SW480 (cell line): ENCODE results near the gene APOL3.
A peak's percentile ranks its signal among the peaks of the same experiment; 100 is the strongest.
"Not testable (repeated sequence)": the region's sequence is repeated elsewhere in the genome, so short reads cannot be mapped to it uniquely, and the experiment has no call there.

ENCODE experiments used
- DNase-seq: peaks from one replicate; pipeline ENCODE4 v3.0.0-alpha.2; 2016; ENCODE audit warnings: low spot score

The APOL3 gene

DNA sequence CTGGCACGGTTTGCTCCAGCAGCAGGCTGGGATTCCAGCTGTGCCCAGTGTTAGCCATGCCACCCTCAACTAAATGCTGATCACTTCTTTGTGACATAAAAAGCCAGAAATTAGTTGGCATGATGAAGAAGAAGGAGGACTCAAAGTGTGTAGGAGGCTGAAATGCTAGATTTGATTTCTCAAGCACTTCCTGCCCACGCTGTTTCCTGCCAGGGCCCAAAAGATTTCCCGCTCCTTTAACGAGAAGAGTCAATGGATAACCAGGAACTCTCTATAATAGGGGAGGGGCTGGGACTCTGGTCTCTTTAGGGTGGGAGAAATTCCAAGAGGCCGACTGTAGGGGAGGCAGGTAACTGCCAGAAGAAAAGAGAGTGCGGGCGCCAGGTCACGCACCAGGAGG, 26.4 kb downstream of the APOL3 start:
- DNase-seq = no peak

DNA sequence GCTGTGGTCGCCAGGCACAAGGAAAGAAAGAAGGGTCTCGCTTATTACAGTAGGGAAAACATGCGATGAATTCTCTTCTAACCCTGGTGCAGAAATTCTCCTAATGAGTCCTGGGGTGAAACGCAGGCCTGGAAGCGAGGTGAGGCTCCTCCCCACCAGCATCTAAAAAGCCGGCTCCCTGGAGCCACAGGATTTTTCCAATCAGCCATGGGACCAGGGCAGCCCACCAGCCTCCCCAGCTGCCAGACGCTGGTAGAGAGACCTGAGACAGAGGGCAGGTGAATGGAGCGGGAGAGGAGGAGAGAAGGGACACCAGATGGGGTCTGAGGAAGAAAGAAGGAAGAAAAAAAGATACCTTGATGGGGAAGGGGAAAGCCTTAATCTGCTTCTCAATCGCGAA, 28.6 kb downstream of the APOL3 start:
- DNase-seq = no peak

DNA sequence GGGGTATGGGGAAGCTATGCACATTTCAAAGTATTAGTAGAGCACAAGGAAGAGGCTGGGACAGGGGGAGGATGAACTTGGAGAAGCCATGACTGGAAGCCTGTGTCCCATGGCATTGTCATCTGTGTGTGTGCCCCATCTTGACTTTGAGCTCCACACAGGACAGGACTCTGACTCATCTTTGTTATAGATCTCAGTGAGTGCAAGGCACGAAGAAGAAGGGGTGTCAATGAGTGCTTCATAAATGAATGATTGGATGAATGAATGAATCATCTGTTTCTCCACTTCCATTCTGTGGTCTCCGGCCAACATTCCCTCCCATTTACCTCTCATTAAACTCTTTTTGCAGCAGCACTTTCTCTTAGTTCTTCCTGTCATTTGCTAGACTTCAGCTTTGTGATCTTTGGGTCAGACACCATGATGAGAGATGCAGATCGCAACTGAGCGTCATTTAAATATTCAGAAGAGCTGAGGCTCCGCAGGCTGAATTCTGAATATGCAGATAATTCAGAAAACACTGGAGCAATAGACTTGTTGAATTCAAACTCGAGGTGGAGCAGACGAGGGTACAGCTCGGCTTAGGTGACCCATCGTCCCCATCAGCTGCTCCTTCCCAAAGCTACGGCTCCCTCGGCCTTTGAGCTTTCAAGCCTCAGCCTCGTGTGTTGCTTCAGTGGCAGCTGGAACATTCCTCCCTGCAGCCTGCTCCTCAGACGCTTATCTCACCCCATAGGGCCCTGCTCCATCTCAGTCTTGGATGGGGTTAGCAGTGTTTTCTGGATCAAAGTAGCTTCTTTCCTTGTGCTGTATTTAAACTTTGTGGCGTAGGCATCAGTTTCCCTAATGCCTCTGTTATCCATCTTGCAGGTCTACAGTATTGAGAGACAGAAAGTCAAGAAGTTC, 30.8 kb downstream of the APOL3 start:
- no peak for DNase-seq

DNA sequence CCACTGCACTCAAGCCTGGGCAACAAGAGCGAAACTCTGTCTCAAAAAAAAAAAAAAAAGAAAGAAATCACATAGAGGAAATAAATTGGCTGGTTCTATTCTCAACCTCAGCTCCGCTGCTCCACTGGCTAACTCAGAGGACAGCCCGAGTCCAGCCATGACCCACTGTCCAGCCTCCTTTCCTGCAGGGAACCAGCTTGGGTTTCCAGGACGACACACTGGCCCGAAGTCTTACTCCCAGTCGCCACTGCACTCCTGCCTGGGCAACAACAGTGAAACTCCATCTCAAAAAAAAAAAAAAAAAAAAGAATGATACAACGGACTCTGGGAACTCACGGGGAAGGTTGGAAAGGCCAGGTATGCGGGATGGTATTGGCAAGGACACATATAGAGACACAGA, 31.5 kb downstream of the APOL3 start:
- no peak for DNase-seq

DNA sequence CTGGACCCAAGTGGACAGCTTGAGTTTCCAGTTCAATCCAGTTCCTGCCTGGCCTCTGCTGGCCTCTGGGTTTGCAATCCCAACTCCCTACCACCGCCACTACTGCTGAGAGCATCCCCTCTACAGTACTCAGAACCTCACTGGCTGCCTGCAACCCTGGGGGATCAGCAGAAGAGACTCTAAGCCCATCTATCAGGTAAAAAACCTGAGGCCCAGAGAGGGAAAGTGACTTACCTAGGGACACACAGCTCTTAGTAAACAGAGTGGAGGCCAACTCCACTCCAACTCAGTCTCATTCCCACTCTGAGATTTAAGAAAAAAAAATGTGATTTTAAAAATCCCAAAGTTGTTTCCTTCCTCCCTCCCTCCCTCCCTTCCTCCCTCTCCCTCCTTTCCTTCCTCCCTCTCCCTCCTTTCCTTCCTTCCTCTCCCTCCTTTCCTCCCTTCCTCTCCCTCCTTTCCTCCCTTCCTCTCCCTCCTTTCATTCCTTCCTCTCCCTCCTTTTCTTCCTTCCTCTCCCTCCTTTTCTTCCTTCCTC, 34.5 kb downstream of the APOL3 start:
- DNase-seq = no peak

DNA sequence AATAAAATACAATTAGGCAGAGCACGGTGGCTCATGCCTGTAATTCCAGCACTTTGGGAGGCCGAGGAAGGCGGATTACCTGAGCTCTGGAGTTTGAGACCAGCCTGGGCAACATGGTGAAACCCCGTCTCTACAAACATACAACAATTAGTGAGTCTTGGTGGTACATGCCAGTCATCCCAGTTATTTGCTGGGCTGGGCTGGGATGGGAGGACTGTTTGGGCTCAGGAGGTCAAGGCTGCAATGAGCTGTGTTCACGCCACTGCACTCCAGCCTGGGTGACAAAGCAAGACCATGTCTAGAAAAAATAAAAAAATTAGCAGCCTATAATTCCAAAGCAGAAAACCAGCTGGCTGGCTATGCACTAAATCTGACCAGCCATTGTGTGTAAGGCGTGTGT, 35.1 kb downstream of the APOL3 start:
- DNase-seq = no peak

DNA sequence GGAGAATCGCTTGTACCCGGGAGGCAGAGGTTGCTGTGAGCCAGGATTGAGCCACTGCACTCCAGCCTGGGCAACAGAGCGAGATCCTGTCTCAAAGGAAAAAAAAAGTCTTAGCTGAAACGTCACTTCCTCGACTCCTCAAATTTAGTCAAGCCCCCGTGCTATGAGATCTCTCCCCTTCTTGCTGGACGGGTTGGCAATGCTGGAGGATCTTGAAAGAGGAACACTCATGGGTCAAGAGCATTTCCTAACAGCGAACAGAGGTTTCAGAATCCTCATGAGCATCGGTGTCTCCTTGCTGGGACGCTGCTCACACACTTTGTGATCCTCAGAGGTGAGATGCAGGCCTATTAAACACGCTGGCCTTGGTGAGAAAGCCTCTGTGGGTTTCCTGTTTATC, 35.9 kb downstream of the APOL3 start:
- no peak for DNase-seq

DNA sequence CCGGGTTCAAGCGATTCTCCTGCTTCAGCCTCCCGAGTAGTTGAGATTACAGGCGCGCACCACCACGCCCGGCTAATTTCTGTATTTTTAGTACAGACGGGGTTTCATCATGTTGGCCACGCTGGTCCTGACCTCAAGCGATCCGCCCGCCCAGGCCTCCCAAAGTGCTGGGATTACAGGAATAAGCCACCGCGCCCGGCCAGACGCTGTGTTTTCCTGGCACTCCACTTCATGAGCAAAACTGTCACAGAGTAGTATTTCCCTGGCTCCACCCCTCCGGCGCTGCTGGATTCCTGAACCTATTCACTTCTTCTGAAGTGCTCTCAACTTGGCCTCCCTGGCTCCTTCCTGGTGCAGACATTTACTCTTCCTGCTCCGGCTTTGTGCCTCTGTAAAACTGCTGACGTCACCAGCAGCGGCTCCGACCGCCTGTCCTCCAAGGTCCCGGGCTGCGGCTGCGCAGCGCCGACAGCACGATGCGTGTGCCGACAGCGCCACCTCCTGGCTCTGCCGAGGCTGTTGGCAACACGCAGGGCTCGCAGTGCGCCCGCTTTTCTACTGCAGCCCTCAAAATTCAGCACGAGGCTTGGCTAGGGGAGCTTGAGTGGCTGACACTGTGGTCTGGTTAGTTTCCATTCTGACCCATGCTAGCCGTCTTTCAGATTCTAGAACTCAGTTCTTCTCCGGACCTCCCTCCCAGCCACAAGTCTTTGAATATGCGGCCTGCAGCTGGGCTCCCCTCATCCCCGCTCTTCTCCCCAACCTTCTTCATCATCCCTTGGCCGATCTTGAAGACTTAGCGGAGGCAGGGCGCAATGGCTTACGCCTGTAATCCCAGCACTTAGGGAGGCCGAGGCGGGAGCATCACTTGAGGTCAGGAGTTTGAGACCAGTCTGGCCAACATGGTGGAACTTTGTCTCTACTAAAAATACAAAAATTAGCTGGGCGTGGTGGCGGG, 36.6 kb downstream of the APOL3 start:
- DNase-seq = peak; percentile 88

DNA sequence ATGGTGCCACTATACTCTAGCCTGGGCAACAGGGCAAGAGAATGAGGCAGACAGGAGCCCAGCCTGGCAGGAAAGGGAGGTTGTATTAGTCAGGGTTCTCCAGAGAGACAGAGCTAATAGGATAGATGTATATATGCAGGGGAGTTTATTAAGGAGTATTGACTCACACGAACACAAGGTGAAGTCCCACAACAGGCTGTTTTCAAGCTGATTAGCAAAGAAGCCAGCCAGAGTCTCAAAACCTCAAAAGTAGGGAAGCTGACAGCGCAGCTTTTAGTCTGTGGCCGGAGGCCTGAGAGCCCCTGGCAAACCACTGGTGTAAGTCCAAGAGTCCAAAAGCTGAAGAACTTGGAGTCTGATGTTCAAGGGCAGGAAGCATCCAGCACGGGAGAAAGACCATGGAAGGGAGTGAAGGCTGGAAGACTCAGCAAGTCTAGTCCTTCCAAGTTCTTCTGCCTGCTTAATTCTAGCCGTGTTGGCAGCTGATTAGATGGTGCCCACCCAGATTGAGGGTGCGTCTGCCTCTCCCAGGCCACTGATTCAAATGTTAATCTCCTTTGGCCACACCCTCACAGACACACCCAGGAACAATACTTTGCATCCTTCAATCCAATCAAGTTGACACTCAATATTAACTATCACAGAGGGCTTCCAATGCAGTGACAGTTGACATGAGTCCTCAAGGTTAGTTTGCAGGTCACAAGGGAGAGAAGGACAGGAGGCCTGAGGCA, 39.8 kb downstream of the APOL3 start:
- DNase-seq = not testable (repeated sequence)

DNA sequence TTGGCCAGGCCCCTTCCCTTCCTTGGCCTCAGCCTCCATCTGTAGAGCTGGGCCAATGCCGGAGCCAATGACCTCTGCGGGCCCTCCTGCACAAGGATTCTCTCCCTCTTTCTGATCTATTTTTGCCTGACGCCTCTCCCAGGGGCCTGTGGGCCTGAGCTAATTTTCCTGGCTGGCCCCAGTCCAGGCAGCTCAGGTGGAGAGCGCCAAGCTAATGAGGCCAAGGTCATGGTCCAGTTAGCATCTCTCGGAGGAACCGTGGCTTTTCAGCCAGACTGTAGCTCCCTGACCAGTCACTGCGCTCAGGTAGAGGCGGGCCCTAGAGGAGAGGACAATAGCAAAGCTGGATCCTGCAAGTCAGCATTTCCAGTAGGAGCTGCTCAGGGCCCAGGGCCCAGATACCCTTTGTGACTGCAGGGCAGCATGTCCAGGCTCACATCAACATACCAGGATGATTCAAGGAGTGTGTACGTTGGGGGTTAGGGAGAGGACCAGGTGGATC, 43.5 kb downstream of the APOL3 start:
- DNase-seq = no peak

DNA sequence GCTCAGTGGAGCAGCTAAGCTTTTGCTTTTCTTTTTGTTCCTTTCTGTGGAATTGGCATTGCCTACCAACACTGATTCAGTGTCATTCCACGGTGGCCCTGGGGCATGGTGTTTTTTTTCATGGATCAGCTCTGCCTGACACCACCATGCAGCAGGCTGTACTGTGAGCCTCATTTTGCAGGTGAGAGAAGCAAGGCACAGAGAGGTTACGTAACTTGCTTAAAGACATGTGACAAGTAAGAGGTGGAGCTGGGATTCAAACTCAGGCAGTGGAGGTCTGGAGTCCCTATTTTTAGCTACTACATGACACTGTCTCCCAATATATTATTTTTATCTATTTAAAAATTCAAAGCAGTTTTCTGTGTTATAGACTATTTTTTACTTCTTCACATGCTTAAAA, 44.4 kb downstream of the APOL3 start:
- no peak for DNase-seq

DNA sequence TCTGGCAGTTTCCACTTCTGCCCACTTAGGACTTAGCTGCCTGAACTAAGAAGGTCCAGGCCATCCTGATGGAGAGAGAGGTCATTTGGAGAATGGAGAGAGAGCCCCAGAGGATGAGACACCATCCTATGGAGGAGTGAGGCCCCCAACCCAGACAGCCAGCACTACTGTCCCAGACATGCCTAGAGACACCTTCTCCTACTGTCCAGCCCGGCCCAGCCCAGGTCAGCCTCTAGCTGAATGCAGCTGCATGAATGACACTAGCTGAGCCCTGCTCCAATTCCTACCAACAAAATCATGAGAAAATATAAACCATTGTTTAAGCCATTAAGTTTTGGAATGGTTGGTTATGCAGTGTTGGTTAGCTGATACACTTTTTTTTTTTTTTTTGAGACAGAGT, 47.4 kb downstream of the APOL3 start:
- no peak for DNase-seq

DNA sequence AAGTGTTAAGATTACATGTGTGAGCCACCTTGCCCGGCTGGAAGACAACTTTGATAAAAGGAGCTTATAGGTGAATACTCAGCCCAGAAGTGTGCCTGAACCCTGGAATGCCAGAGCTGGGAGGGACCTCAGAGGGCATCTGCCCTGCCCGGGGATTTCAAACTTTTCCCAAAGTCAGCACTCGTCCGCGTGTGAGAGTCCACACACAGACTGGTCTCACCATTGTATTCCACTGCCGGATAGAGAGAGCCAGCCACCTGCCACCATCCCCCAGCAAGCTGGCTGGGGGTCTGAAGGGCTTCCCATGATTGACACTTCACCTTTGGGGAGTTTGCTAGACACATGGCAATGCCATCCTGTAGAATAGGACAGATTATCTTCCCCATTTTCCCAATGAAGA, 49.2 kb downstream of the APOL3 start:
- DNase-seq = no peak

DNA sequence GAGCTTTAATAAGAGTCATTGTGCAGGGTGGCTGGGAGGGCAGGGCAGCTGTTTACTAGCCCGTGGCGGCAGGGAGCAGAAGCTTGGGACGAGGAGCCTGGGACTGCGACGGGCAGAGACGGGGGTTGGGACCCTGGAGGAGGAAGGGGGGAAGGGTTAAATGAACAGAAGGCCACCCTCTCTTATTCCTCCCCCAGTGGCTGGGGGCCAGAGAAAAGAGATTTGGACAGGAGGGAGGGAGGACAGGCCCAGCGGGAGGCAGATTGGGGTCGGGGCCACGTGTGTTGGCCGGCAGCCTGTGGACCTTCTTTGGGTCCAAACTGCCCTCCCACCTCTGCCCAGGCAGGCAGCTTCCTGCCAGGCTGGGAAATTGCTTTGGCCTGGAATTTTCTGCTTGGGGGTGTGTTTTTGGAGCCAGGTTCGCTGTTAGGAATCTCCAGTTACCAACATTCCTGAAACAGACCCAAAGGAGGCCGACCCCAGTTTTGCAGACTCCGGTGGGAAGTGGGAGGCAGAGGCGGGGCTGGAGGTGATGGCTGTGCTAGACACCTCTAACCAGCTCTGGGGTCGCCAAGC, 50.2 kb downstream of the APOL3 start:
- no peak for DNase-seq

DNA sequence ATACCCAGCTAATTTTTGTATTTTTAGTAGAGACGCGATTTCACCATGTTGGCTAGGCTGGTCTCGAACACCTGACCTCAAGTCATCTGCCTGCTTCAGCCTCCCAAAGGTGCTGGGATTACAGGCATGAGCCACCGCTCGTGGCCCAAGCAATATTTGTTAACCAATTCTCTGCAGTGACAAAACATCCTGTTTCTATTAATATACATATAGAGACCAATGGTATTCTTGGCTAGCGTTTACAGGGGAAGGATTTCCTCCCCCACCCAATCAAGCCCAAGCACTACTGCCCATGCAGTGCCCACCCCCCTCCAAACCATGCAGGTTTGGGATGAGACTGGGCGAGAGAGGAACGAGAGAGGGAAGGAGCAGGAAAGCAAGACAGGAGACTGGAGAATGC, 53.1 kb downstream of the APOL3 start:
- DNase-seq = no peak

DNA sequence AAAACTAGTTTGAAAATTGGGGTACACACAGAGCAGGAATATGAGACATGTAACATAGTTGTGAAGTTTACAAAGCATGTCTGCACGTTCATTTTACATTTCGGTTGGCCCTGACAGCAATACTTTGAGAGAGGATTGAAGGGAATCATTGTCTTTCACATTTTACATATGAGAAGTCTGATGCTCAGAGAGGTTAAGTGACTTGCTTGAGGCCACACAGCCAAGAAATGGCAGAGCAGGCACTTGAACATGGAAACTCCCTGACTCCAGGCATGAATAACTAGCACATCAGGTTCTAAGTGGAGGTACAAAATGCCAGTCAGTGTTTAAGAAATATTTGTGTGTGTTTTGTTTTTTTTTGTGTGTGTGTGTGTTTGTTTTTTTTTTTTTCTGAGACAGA, 53.6 kb downstream of the APOL3 start:
- no peak for DNase-seq

DNA sequence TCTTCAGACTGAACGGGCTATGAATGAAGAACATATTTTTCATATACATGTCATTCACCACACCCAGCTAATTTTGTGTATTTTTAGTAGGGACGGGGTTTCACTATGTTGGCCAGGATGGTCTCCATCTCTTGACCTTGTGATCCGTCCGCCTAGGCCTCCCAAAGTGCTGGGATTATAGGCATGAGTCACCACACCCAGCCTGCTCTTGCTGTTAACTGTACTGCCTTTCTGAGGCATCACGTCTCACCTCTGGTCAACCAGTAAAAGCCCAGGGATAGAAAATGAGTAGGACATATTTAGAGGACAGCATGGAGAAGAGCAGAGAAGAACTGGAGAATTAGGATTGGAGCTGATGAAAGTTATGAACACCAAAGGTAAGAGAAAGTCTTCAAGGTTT, 55.6 kb downstream of the APOL3 start:
- DNase-seq = no peak

DNA sequence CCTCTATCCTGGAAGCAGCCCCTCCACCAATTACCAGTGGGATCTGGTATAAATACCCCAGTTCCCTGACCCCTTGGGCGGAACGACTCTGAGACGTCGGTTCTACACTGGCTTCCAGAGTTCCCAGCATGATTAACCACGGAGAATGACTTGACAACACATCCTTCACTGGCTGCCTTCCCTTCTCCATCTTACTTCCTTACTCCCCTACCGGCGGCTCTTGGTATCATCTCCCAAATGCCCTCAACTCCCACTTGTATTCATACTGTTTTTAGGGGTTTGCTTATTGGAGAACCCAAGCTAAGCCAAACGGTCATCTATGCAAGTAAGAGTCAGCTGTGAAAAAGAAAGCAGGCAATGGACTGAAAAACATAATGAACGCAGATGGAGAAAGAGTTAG, 56.1 kb downstream of the APOL3 start:
- no peak for DNase-seq

DNA sequence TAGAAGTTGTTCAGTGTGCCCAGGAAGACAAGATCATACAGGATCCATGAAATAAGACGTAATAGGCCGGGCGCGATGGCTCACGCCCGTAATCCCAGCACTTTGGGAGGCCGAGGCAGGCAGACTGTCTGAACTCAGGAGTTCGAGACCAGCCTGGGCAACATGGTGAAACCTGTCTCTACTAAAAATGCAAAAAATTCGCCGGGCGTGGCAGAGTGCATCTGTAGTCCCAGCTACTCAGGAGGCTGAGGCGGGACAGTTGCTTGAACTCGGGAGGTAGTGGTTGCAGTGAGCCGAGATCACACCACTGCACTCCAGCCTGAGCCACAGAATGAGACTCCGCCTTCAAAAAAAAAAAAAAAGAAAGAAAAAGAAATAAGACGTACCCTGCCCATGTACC, 56.7 kb downstream of the APOL3 start:
- DNase-seq = no peak

DNA sequence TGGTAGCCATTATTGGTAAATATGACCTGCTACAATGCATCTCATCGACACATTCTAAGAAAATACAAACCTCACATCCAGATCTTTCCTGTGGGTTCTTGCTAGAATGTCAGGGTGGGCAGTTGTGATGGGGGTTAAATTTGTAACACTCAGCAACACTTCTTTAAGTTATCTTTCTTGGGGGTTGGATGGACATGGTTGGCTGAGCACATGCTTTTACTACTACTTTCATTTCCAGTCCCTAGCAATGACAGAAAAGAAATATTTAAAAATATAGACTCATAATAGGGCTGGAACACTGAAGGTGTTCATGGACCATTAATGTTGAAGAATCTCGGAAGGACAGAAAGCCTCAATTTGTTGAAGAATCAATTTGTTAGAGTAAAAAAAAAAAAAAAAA, 57.6 kb downstream of the APOL3 start:
- no peak for DNase-seq

DNA sequence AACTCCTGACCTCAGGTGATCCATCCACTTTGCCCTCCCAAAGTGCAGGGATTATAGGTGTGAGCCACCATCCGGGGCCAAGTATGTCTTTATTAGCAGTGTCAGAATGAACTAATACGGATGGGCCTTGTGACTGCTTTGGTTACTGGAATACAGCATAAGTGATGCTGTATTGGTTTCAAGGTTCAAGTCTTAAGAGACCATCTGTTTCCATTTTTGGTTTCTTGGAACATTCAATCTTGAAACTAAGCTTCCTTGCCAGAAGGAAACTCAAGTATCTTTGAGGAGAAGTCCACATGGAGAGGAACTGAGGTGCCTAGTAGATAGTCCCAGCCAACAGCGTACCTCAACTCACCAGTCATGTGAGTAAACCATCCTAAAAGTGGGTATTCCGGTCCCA, 58.8 kb downstream of the APOL3 start:
- no peak for DNase-seq

DNA sequence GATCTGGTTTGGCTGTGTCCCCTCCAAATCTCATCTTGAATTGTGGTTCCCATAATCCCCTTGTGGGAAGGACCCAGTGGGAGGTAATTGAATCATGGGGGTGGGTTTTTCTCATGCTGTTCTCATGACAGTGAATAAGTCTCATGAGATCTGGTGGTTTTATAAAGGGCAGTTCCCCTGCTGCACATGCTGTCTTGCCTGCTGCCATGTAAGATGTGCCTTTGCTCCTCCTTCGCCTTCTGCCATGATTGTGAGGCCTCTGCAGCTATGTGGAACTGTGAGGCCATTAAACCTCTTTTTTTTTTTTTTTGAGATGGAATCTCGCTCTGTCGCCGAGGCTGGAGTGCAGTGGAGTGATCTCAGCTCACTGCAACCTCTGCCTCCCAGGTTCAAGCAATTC, 59.6 kb downstream of the APOL3 start:
- not testable (repeated sequence) for DNase-seq
